Measurements from ENCODE around the gene PHLDA2.

The PHLDA2 gene

DNA sequence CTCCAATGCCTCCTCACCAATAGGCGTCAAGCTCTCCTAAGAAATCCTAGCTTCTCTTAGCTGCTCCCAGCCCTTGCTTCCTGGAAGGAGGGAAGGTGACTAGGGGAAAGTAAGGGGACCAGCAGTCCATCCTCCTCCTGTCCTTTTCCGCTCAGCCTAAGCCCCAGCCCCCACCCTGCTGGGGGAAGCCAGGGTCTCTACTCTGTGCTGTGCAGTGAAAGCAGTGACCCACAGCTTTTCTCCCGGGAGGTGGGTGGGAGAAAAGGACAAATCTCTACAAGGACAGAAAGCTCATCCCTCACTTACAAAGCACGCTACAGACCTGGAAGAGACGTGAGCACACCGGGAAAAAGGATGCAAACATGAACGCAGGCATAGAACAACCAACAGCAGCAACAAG is 30.9 kb upstream of the PHLDA2 start:
- WGBS, 2 experiments (ENCODE audit: insufficient coverage in 2 of 2) = 85 to 87% methylated on average over 2 to 5 of the region's 7 CpGs
- H3K36me3 ChIP-seq (ENCODE audit: control insufficient read depth, insufficient read depth, low read length) = peaks cover 92% of the 10 kb centered on the region
- no peak overlapping the region for H3K27ac ChIP-seq (ENCODE audit: low read depth, low read length, severe bottlenecking)
- no peak overlapping the region for H3K4me3 ChIP-seq (ENCODE audit: extremely low read depth, insufficient read depth, low read length, poor library complexity, severe bottlenecking)
- no peaks in the 10 kb centered on the region for H3K9me3 ChIP-seq (ENCODE audit: control insufficient read depth, low read length)
- H3K4me1 ChIP-seq (ENCODE audit: control insufficient read depth, insufficient read depth, low read length, poor library complexity, severe bottlenecking) = peaks cover 31% of the 10 kb centered on the region

DNA sequence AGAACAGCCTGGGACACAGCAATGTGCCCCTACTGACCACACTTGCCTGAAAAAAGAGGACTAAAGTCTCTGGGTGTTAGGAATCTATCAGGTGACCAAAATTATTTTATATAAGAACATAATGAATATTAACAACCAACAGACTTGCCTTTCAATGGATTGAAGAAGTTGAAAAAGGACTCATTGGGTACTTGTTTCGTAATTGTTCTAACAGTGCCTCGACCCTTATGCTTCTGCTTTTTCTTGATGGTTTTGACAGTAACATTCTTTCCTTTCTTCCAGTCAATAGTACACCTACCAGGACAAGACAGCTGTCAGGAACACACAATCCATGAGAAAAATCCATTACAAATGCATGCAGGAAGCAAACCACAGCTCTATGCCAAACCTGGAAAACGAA is 29.0 kb upstream of the PHLDA2 start:
- Histone ChIP-seq H3K9me3 (ENCODE audit: control insufficient read depth, low read length) (no peaks in the 10 kb centered on the region), H3K4me1 (ENCODE audit: control insufficient read depth, insufficient read depth, low read length, poor library complexity, severe bottlenecking) (peaks cover 45% of the 10 kb centered on the region), H3K27ac (ENCODE audit: low read depth, low read length, severe bottlenecking) (no peak overlapping the region), H3K36me3 (ENCODE audit: control insufficient read depth, insufficient read depth, low read length) (peaks cover 92% of the 10 kb centered on the region), H3K4me3 (ENCODE audit: extremely low read depth, insufficient read depth, low read length, poor library complexity, severe bottlenecking) (no peak overlapping the region)
- WGBS, 2 experiments (ENCODE audit: insufficient coverage in 2 of 2) = 92 to 100% methylated on average over 1 to 2 of the region's 3 CpGs

DNA sequence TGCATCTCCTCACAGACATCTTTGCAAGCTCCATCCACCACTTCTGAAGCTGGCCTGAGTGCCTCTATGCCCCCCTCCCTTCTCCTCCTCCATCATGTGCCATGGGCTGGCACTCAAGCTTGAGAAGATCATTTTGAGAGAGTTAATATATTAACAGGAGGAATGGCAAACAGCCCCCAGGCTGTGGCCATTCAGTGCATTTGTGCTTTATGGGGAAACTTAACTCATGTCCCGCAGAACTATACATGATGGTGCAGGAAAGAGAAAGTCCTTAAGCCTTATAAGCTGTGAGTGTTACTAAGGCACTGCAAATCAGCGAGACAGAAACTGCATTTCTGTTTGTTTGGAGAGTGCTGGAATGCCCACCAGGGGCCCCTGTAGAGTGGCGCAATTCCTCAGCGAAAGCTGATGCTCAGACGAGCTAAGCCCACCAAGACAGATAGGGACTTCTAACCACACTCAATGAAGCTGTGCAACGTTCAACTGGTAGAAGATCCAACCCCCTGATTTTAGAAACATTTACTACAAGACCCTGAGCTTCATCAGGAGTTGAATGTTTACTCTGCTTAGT is 26.8 kb upstream of the PHLDA2 start:
- no peaks in the 10 kb centered on the region for H3K9me3 ChIP-seq (ENCODE audit: control insufficient read depth, low read length)
- H3K36me3 ChIP-seq (ENCODE audit: control insufficient read depth, insufficient read depth, low read length) = peaks cover 87% of the 10 kb centered on the region
- H3K27ac ChIP-seq (ENCODE audit: low read depth, low read length, severe bottlenecking) = peak overlapping the region; percentile 43
- peaks cover 59% of the 10 kb centered on the region for H3K4me1 ChIP-seq (ENCODE audit: control insufficient read depth, insufficient read depth, low read length, poor library complexity, severe bottlenecking)
- WGBS, 2 experiments (ENCODE audit: insufficient coverage in 2 of 2) = 74 to 85% methylated on average over 4 to 6 of the region's 6 CpGs
- H3K4me3 ChIP-seq (ENCODE audit: extremely low read depth, insufficient read depth, low read length, poor library complexity, severe bottlenecking) = no peak overlapping the region

- 87 to 95% methylated on average over 4 to 5 of the region's 6 CpGs for WGBS, 2 experiments (ENCODE audit: insufficient coverage in 2 of 2)
- H3K4me1 ChIP-seq (ENCODE audit: control insufficient read depth, insufficient read depth, low read length, poor library complexity, severe bottlenecking) = peaks cover 46% of the 10 kb centered on the region
- H3K36me3 ChIP-seq (ENCODE audit: control insufficient read depth, insufficient read depth, low read length) = peaks cover 90% of the 10 kb centered on the region
- no peak overlapping the region for H3K4me3 ChIP-seq (ENCODE audit: extremely low read depth, insufficient read depth, low read length, poor library complexity, severe bottlenecking)
- no peaks in the 10 kb centered on the region for H3K9me3 ChIP-seq (ENCODE audit: control insufficient read depth, low read length)
- no peak overlapping the region for H3K27ac ChIP-seq (ENCODE audit: low read depth, low read length, severe bottlenecking)
These were observed 25.0 kb upstream of the PHLDA2 start for GRCh38 chr11:2954263-2954662.

- H3K9me3 ChIP-seq (ENCODE audit: control insufficient read depth, low read length) = no peaks in the 10 kb centered on the region
- peaks cover 44% of the 10 kb centered on the region for H3K4me1 ChIP-seq (ENCODE audit: control insufficient read depth, insufficient read depth, low read length, poor library complexity, severe bottlenecking)
- peaks cover 90% of the 10 kb centered on the region for H3K36me3 ChIP-seq (ENCODE audit: control insufficient read depth, insufficient read depth, low read length)
- H3K4me3 ChIP-seq (ENCODE audit: extremely low read depth, insufficient read depth, low read length, poor library complexity, severe bottlenecking) = no peak overlapping the region
- H3K27ac ChIP-seq (ENCODE audit: low read depth, low read length, severe bottlenecking) = peak overlapping the region; percentile 85
- WGBS, 2 experiments (ENCODE audit: insufficient coverage in 2 of 2) = 61 to 63% methylated on average over 6 of the region's 6 CpGs
These were observed 23.1 kb upstream of the PHLDA2 start for GRCh38 chr11:2952290-2952689.

DNA sequence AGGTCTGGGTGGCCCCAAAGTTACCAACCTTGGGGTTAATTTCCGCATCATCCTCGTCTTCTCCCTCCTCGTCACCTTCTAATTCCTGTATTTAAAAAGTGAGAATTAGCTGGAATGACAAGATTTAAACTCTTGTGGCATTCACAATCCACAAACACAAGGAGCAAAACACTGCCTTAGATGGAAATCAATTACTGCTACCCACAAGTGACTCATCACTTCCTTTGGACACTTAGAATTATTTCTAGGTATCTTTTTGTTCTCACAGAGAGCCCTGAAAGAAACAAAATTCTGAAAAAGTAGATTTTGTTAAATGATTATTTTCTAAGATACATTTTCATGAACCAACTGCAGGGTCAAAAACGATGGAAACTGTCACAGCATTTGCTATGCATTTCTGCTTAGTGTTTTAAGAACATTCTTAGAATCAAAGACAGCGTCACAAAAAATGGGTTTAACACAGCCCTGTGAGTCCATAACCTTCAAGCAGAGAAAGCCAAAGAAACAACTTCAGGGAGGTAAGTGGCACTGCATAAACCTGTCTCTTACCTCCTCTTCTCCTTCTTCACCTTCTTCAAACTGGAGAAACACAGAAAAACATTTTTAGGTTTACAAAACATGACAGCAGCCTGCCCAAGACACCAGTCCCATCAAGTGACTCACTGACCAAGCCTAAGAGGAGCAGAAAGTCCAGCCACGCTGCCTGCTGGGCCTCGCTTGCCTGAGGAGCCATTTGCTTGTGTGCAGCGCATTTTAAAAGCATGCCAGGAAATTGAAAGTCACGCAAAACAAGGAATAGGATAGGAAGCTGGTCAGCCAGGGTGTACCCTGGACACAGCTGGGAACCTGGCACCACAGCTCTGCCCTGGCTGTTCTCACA is 22.3 kb upstream of the PHLDA2 start:
- peaks cover 46% of the 10 kb centered on the region for H3K4me1 ChIP-seq (ENCODE audit: control insufficient read depth, insufficient read depth, low read length, poor library complexity, severe bottlenecking)
- H3K27ac ChIP-seq (ENCODE audit: low read depth, low read length, severe bottlenecking) = peak overlapping the region; percentile 85
- no peak overlapping the region for H3K4me3 ChIP-seq (ENCODE audit: extremely low read depth, insufficient read depth, low read length, poor library complexity, severe bottlenecking)
- H3K36me3 ChIP-seq (ENCODE audit: control insufficient read depth, insufficient read depth, low read length) = peaks cover 90% of the 10 kb centered on the region
- no peaks in the 10 kb centered on the region for H3K9me3 ChIP-seq (ENCODE audit: control insufficient read depth, low read length)
- 73 to 76% methylated on average over 5 to 6 of the region's 9 CpGs for WGBS, 2 experiments (ENCODE audit: insufficient coverage in 2 of 2)

- WGBS, 2 experiments (ENCODE audit: insufficient coverage in 2 of 2) = no CpG with 5 or more reads among the region's 1 CpG
- peaks cover 86% of the 10 kb centered on the region for H3K36me3 ChIP-seq (ENCODE audit: control insufficient read depth, insufficient read depth, low read length)
- H3K9me3 ChIP-seq (ENCODE audit: control insufficient read depth, low read length) = no peaks in the 10 kb centered on the region
- no peak overlapping the region for H3K4me3 ChIP-seq (ENCODE audit: extremely low read depth, insufficient read depth, low read length, poor library complexity, severe bottlenecking)
- H3K27ac ChIP-seq (ENCODE audit: low read depth, low read length, severe bottlenecking) = no peak overlapping the region
- peaks cover 50% of the 10 kb centered on the region for H3K4me1 ChIP-seq (ENCODE audit: control insufficient read depth, insufficient read depth, low read length, poor library complexity, severe bottlenecking)
These were observed 21.6 kb upstream of the PHLDA2 start for GRCh38 chr11:2950825-2951224.

- Histone ChIP-seq H3K27ac (ENCODE audit: low read depth, low read length, severe bottlenecking) (no peak overlapping the region), H3K4me1 (ENCODE audit: control insufficient read depth, insufficient read depth, low read length, poor library complexity, severe bottlenecking) (peaks cover 54% of the 10 kb centered on the region), H3K36me3 (ENCODE audit: control insufficient read depth, insufficient read depth, low read length) (peaks cover 80% of the 10 kb centered on the region), H3K9me3 (ENCODE audit: control insufficient read depth, low read length) (no peaks in the 10 kb centered on the region), H3K4me3 (ENCODE audit: extremely low read depth, insufficient read depth, low read length, poor library complexity, severe bottlenecking) (no peak overlapping the region)
- 95% methylated on average over 10 to 11 of the region's 11 CpGs for WGBS, 2 experiments (ENCODE audit: insufficient coverage in 2 of 2)
These were observed 20.7 kb upstream of the PHLDA2 start for GRCh38 chr11:2949920-2950319.

- Histone ChIP-seq H3K36me3 (ENCODE audit: control insufficient read depth, insufficient read depth, low read length) (peaks cover 77% of the 10 kb centered on the region), H3K9me3 (ENCODE audit: control insufficient read depth, low read length) (no peaks in the 10 kb centered on the region), H3K4me1 (ENCODE audit: control insufficient read depth, insufficient read depth, low read length, poor library complexity, severe bottlenecking) (peaks cover 35% of the 10 kb centered on the region), H3K4me3 (ENCODE audit: extremely low read depth, insufficient read depth, low read length, poor library complexity, severe bottlenecking) (no peak overlapping the region), H3K27ac (ENCODE audit: low read depth, low read length, severe bottlenecking) (no peak overlapping the region)
- WGBS, 2 experiments (ENCODE audit: insufficient coverage in 2 of 2) = 84 to 89% methylated on average over 6 of the region's 11 CpGs
These were observed 18.5 kb upstream of the PHLDA2 start for GRCh38 chr11:2947744-2948143.

DNA sequence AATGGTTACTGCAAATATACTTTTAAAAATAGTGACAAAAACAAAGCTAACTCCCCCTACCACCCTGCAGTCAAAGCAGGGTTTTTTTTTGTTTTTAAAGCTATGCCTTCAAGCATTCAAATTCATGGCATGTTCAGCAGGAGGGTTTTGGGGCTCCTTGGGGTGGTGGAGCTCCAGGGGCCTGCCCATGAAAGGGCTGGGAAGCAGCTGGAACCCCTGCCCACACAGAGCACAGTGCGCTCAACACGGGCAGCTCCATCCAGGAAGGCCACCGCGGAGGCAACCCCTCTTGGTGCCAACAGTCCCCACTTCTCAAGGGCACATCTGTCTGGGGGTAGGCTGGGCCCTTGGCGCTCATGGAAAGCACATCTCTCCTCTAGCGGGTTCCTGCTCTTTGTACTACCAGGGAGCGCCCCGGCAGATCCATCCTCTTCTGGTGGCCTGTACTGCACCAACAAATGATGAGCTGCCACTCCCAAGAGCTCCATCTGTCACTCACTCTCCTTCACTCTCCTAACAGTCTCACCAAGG is 16.6 kb upstream of the PHLDA2 start:
- Histone ChIP-seq H3K4me1 (ENCODE audit: control insufficient read depth, insufficient read depth, low read length, poor library complexity, severe bottlenecking) (peaks cover 16% of the 10 kb centered on the region), H3K4me3 (ENCODE audit: extremely low read depth, insufficient read depth, low read length, poor library complexity, severe bottlenecking) (no peak overlapping the region), H3K27ac (ENCODE audit: low read depth, low read length, severe bottlenecking) (peak overlapping the region; percentile 26), H3K36me3 (ENCODE audit: control insufficient read depth, insufficient read depth, low read length) (peaks cover 77% of the 10 kb centered on the region), H3K9me3 (ENCODE audit: control insufficient read depth, low read length) (no peaks in the 10 kb centered on the region)
- 66 to 70% methylated on average over 7 of the region's 8 CpGs for WGBS, 2 experiments (ENCODE audit: insufficient coverage in 2 of 2)
